OCI-M1 (cell line): ENCODE results near the gene TAP1.
"Not testable (repeated sequence)": the region's sequence is repeated elsewhere in the genome, so short reads cannot be mapped to it uniquely, and the experiment has no call there.

Experiments
- DNase-seq: peaks from one replicate; lab custom pipeline; 2025; lab: John Stamatoyannopoulos, UW

Gene TAP1

DNA sequence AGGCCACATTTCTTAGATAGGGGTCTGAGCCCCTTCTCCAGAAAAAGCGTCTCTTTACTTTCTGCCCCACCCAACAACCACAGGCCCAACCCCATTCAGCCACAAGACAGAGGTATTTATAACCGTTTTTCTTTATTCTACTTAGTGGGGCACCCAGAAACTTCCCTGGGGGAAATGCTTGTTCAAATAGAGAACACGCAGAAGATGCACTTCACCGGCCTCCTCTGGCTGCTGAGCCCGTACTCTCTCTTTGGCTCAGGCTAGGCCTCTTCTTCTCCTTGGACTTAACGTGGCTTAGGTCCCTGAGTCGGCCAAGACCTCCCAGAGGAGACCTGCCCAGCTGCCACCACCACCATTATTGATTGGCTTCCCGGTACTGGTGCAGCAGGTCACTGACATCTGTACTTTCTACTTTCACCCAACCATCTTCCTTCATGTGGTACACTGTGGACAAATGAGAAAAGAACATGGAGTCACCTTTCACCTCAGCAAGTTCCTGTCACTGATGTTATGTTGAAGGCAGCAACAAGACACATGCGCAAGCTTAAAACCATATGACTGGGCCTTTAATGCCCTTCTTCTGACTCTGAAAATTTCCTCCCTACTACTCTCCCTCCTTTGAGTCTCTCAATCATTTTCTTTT is 12.8 kb downstream of the TAP1 start:
- DNase-seq, result no peak

DNA sequence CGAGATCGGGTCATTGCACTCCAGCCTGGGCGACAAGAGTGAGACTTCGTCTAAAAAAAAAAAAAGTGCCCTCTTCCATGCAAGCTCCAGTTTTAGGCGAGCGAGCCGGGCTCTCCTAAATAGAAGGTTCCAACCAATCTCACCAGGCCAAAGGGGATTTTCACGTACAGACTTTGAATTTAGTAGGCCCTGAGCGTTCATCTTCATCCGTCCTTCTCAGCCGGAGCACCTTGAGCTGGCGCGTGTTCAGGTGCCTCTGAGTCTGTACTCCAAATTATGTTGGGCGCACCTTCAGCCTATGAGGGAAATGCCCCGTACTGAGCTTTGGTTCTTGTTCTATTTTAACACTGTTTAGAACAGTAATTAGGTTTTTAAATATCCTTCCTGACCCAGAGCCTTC is 14.1 kb downstream of the TAP1 start:
- no peak for DNase-seq

DNA sequence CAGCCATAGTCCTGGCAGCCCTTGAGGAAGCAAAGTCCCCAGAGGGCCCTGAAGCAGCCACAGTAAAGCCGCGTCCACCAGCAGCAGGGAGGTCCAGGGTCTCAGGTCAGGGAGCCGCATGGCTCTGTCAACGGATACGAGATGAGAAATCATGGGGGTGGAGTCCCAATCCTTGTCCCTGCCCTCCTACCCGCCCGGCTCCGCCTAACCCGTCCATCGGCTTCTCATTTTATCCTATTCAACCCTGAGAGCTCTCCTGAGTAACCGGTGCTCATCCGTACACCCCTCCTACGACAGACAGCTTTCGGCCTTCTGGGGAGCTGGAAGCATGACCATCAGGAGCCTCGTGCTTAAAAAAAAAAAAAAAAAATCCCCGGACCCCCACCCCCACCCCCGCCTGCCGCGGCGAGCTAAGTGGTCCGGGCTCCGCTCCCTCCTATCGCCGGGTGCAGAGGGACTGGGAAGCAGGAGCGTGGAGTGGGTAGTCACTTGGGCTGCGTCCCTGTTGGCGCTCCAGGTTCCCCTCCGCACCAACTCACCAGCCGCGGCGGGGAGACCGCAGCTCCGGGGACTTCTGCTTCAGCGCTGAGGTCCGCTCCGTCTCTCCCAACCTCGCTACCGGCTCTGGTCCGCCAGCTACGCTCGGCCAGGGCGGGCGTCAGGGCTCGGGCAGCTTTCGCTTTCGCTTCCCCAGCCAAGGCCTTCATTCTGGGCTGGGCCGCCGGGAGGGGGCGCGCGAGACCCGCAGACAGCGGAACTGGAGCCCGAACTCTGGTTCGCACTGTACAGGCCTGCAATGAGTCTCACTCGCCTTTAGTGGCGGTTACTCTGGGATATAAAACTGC is 15.2 kb downstream of the TAP1 start, which contains the start of gene TAP2:
TSS of gene TAP2 (minus strand) at position 626 of the 845 bp plus-strand sequence. CDS start at position 120, 506 bp downstream.
- peak; percentile 98 for DNase-seq

DNA sequence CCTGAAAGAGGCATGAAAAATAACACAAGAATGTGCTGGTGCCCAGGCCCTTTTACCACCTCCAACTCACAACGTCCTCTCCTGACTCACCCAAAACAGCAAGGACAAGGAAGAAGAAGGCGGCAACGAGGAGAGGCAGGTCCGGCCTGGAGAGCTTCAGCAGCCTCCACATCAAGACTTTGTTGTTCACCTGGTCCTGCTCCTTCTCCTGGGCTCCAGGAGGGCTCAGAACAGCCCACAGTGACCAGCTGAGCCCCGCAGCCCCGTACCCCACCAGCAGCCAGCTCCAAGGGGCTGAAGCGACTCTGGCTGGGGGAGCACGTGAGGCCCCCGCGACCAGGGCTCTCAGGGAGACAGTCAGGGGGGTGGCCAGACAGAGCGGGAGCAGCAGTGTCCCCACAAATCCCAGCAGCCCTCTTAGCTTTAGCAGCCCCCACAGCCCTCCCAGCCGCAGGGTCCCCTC is 15.8 kb downstream of the TAP1 start:
- peak; percentile 26 for DNase-seq

GRCh38 chr6:32836873-32837272 is 16.6 kb downstream of the TAP1 start:
- DNase-seq, result no peak

DNA sequence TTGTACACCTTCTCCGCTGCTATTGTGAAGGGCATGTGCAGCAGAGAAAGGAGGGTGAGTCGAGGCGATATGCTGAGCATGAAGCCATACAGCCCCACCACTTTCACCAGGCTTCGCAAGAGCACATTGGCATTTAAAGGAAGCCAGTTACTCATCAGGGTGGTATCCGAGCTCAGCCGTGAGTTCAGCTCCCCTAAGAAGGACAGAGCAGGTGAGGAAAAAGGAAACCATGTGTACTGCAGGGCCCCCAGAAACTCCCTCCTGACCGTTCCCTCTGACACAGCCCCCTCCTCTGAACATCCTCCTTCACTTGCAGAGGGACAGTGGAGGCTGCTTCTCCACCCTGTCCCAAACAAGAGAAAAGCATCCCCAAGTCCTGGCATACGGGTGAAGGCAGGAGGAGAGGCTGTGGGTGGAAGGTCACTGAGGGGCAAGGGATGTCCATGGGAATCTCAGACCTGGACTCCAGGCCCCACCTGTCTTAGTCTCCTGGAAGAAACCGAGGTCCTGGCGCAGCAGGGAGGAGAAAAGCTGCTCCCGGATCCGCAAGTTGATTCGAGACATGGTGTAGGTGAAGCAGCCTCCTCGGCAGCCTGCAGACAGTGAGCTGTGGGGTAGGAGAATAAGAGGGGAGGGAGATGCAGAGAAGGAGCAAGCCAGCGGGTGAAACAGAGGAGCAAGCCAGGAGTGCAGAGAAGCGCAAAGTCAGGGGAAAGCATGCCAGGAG is 18.2 kb downstream of the TAP1 start:
- DNase-seq, result no peak

- DNase-seq, result no peak
Observed at GRCh38 chr6:32833664-32834063, 19.8 kb downstream of the TAP1 start.

DNA sequence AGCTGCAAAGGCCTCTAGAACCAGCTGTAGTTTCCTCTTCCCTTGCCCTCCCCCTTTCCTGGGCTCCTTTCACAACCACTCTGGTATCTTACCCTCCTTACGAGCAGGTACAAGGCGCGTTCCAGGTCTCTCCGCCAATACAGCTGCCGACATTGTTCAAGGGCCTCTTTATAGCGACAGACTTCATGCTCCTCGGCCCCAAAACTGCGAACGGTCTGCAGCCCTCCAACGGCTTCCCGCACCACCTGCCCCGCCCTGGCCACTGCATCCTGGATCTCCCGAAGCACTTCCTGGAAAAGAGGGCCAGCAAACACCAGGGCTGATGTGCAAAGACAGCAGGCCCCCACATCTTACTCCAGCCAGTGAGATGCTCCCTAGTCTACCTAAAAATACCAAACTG is 21.0 kb downstream of the TAP1 start:
- DNase-seq, result no peak

- DNase-seq, result no peak
Observed at GRCh38 chr6:32830936-32831335, 22.6 kb downstream of the TAP1 start.

GRCh38 chr6:32830017-32830416 is 23.5 kb downstream of the TAP1 start:
- no peak for DNase-seq

DNA sequence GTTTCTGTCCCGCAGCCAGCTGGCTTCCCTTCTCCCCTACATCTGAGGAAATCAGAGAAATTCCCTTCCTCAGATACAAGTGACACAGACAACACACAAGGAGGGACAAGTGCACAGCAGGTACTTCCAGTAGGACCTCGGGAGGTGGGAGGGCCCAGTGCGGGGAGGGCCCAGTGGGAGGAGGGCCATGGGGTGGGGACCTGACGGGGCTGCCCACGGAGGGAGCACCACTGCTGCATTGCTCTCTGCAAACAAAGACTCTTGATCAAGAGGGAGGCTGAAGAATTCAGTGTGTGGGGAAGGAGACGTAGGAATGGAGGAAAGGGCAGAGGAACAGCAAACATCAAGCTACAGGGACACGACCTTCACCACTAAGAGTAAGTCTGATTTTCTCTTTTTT is 24.0 kb downstream of the TAP1 start:
- DNase-seq, result no peak

GRCh38 chr6:32827025-32827424 is 26.5 kb downstream of the TAP1 start:
- DNase-seq, result no peak

GRCh38 chr6:32825966-32826365 is 27.5 kb downstream of the TAP1 start:
- peak; percentile 53 for DNase-seq

DNA sequence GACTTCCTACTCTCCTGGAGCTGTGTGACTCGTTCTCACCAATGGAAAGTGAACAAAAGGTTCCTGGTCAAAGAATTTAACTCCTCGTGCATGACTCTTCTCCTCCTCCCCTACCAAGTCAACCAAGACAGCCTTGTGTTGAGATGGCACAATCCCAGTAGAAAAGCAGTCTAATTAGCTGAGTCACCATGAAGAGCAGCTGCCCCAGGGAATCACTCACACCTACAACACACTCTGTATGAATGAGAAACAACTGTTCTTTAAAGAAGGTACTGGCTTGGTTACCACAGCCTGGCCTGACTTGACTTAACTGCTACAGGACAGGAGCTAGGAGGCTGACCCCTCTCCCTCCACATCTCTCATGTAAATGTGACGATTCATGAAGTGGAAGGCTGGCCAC is 33.8 kb downstream of the TAP1 start:
- DNase-seq, result peak; percentile 34

- DNase-seq, result no peak
Observed at GRCh38 chr6:32818867-32819266, 34.6 kb downstream of the TAP1 start.

- no peak for DNase-seq
Observed at GRCh38 chr6:32816746-32817204, 36.7 kb downstream of the TAP1 start, which contains the start of gene HLA-DOB. HLA-DOB (minus strand) TSS chr6:32817002; CDS start chr6:32816951, 51 bp downstream.

- no peak for DNase-seq
Observed at GRCh38 chr6:32815996-32816395, 37.5 kb downstream of the TAP1 start.

DNA sequence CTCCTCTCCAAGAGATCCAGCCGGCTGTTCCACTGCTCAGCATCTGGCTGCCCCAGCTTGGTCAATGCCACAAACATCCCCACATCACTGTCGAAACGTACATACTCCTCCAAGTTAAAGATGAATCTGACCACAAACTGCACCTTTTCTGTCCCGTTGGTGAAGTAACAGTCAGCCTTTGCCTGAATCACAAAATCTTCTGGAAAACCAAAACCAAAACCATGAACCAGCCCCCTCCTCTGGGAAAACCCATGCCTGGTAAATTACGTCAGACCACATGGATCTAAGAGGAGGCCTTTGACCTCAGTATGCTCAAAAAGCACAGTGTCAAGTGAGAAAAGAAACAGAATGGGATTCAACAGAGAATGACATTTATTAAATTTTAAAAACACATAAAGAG is 38.4 kb downstream of the TAP1 start:
- no peak for DNase-seq

DNA sequence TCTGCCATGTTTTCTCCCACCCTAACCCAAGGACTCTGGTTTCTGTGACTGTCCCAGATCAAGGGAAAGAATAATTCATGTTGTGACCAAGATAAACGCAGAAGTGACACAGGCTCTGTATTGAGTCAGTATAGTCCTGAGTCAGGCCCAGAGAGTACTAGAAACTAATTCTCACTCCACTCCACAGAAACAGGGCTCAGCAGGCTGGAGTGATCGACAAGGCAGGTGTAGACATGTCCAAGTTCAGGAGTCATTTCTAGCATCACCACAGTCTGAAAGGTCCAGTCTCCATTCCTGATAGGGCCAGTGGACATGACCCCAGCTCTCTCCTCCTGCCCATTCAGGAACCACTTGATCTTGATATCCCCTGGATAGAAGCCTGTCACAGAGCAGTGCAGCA is 39.4 kb downstream of the TAP1 start:
- DNase-seq, result no peak

GRCh38 chr6:32809171-32809570 is 44.3 kb downstream of the TAP1 start:
- DNase-seq, result no peak

GRCh38 chr6:32807020-32807580 is 46.4 kb downstream of the TAP1 start:
- no peak for DNase-seq

DNA sequence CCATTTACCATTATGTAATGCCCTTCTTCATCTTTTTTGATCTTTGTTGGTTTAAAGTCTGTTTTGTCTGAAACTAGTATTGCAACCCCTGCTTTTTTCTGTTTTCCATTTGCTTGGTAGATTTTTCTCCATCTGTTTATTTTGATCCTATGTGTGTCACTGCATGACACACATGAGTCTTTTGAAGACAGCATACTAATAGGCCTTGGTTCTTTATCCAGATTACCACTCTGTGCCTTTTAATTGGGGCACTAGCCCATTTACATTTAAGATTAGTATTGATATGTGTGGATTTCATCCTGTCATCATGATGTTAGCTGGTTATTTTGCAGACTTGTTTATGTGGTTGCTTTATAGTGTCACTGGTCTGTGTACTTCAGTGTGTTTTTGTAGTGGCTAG is 48.1 kb downstream of the TAP1 start:
- DNase-seq, result not testable (repeated sequence)
